Measurements from ENCODE around the gene B4GALT3. TPM values are rescaled to one million over a fixed set of nuclear protein-coding genes. Genes with fewer than 3 reads are reported as not detected.

Gene B4GALT3
- total RNA-seq, result 10 to 100 TPM; 12.3 to 37.1 (median 27.2) TPM

GRCh38 chr1:161177112-161177935 lies at the start of gene B4GALT3:
TSS of gene B4GALT3 (minus strand) at chr1:161177507. CDS start at chr1:161176060, 1,447 bp downstream.
- Histone ChIP-seq H3K27ac (peak within 1 kb of the TSS; percentile 83 to 94 (median 93)), H3K4me1 (peaks cover 19 to 29% (median 24%) of the 10 kb centered on the region in 4 donors), H3K27me3 (no peaks in the 10 kb centered on the region), H3K4me3 (peak within 1 kb of the TSS; percentile 39 to 77 (median 64)), H3K36me3 (peaks cover 12 to 36% (median 25%) of the 10 kb centered on the region in 4 donors), H3K9me3 (no peaks in the 10 kb centered on the region)
- peak; percentile 96 to 99 for ATAC-seq (ENCODE audit: low FRiP score in 2 of 2)
- peak; percentile 90 to 100 for DNase-seq
- 5 to 12% methylated on average over 20 to 44 of the region's 50 CpGs for WGBS, 2 donors
- TF ChIP-seq POLR2A (IDR thresholded peaks at IDR 0.05), result peak in 2 of 4 donors; percentile 54 to 84
- TF ChIP-seq EP300 (IDR thresholded peaks at IDR 0.05), result peak in 1 of 4 donors; percentile 7
- peak; percentile 88 to 92 for TF ChIP-seq POLR2AphosphoS5 (IDR thresholded peaks at IDR 0.05)
- TF ChIP-seq CTCF (IDR thresholded peaks at IDR 0.05), result peak in 2 of 6 experiments; percentile 12 to 21

- 63 to 71% methylated on average over 3 of the region's 3 CpGs for WGBS, 2 donors
- H3K4me1 ChIP-seq, result peaks cover 13 to 29% (median 26%) of the 10 kb centered on the region in 4 donors
- DNase-seq (no peak), ATAC-seq (ENCODE audit: low FRiP score in 2 of 2) (no peak)
- H3K27me3 ChIP-seq, result no peaks in the 10 kb centered on the region
- H3K9me3 ChIP-seq, result no peaks in the 10 kb centered on the region
- TF ChIP-seq POLR2AphosphoS5 (IDR thresholded peaks at IDR 0.05) (no peak), EP300 (IDR thresholded peaks at IDR 0.05) (no peak)
- H3K4me3 ChIP-seq, result peak overlapping the region in 3 of 4 donors; percentile 60 to 75 (median 67)
- peaks cover 4 to 31% (median 24%) of the 10 kb centered on the region in 4 donors for H3K36me3 ChIP-seq
- H3K27ac ChIP-seq, result peak overlapping the region in 3 of 4 donors; percentile 43 to 80 (median 80)
Measured at GRCh38 chr1:161226759-161227158, 49.5 kb upstream of the B4GALT3 start.

GRCh38 chr1:161226320-161226711 lies 49.0 kb upstream of the B4GALT3 start:
- no peaks in the 10 kb centered on the region for H3K9me3 ChIP-seq
- 6 to 11% methylated on average over 11 to 15 of the region's 15 CpGs for WGBS, 2 donors
- DNase-seq, result peak in 1 of 2 donors; percentile 70
- peak overlapping the region in 3 of 4 donors; percentile 43 to 80 (median 80) for H3K27ac ChIP-seq
- ATAC-seq (ENCODE audit: low FRiP score in 2 of 2), result no peak
- peaks cover 4 to 31% (median 24%) of the 10 kb centered on the region in 4 donors for H3K36me3 ChIP-seq
- H3K4me1 ChIP-seq, result peaks cover 13 to 29% (median 26%) of the 10 kb centered on the region in 4 donors
- H3K27me3 ChIP-seq, result no peaks in the 10 kb centered on the region
- H3K4me3 ChIP-seq, result peak overlapping the region; percentile 60 to 75 (median 68)
- no peak for TF ChIP-seq POLR2AphosphoS5 (IDR thresholded peaks at IDR 0.05)
- TF ChIP-seq POLR2A (IDR thresholded peaks at IDR 0.05), result no peak
- no peak for TF ChIP-seq CTCF (IDR thresholded peaks at IDR 0.05)
- no peak for TF ChIP-seq EP300 (IDR thresholded peaks at IDR 0.05)

- Histone ChIP-seq H3K27me3 (no peaks in the 10 kb centered on the region), H3K4me3 (peak within 1 kb of the TSS; percentile 60 to 75 (median 68)), H3K4me1 (peaks cover 13 to 29% (median 26%) of the 10 kb centered on the region in 4 donors), H3K27ac (peak within 1 kb of the TSS in 3 of 4 donors; percentile 54 to 80 (median 80)), H3K9me3 (no peaks in the 10 kb centered on the region), H3K36me3 (peaks cover 4 to 27% (median 24%) of the 10 kb centered on the region in 4 donors)
- peak in 1 of 2 donors; percentile 96 for DNase-seq
- ATAC-seq (ENCODE audit: low FRiP score in 2 of 2), result peak; percentile 95 to 96
- WGBS, 2 donors, result 6 to 8% methylated on average over 16 of the region's 16 CpGs
- peak; percentile 36 to 64 (median 57) for TF ChIP-seq CTCF (IDR thresholded peaks at IDR 0.05)
- TF ChIP-seq POLR2A (IDR thresholded peaks at IDR 0.05), result peak in 1 of 4 donors; percentile 33
- TF ChIP-seq EP300 (IDR thresholded peaks at IDR 0.05), result no peak
- peak; percentile 35 to 48 for TF ChIP-seq POLR2AphosphoS5 (IDR thresholded peaks at IDR 0.05)
Measured at GRCh38 chr1:161225534-161226319, 48.4 kb upstream of the B4GALT3 start, which contains the start of gene TOMM40L. TSS of gene TOMM40L (plus strand) at chr1:161226060. CDS start at chr1:161226490, 430 bp downstream.

Measured in upper lobe of left lung (tissue), 6 donors.